Measurements from ENCODE around the gene NSD1.

NSD1 gene

GRCh38 chr5:177133096-177133852, at the start of gene NSD1:
TSS of gene NSD1 (plus strand) at chr5:177133773. CDS start at chr5:177135104, 1,331 bp downstream.
- peak; percentile 94 for DNase-seq

DNA sequence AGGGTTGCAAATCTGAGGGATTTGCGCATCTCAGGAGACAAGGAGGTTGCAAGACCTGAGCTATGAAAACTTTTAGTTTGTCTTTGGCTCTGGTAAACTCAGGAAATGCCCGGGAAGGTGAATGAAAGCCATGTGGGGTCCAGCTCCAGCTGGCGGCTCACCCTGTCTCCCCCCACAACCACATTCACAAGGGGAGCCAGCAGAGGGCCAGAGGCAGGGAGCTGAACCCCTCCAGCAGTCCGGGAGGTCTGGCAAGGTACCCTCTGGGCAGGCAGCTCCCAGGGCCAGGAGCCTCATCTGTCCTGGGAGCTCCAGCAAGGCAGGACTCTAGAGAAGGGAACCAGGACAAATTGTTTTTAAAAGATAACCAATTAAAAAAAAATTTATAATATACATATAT, 49.4 kb upstream of the NSD1 start:
- no peak for DNase-seq

DNA sequence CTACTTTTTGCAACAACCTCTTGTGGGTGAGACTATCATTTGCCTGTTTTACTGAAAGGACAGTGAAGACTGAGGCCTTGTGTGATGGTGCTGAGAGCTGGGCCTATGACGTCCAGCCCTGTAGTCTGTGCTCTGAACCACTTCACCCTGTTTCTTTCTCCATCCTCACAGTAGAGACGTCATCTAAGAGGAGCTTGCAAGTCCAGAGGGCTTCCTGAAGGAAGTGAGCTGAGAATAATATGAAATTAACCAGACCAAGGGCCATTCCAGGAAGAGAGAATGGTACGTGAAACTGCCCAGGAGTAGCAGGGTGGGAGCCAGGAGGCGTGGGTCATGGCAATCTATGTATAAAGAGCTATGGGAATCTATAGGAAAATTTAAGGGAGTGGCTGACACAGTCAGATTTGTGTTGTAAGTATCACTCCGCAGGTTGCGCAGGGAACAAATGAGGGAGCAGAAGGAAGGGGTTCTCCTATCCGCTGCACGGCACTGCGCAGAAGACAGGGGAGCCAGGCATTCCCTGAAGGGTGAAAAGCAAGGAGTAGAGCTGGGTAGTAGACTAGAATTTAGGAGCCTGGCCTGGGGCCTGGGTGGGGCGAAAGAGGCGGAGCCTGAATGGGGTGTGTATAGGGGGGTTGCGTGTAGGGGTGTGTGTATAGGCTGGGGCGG, 47.5 kb upstream of the NSD1 start:
- no peak for DNase-seq

DNA sequence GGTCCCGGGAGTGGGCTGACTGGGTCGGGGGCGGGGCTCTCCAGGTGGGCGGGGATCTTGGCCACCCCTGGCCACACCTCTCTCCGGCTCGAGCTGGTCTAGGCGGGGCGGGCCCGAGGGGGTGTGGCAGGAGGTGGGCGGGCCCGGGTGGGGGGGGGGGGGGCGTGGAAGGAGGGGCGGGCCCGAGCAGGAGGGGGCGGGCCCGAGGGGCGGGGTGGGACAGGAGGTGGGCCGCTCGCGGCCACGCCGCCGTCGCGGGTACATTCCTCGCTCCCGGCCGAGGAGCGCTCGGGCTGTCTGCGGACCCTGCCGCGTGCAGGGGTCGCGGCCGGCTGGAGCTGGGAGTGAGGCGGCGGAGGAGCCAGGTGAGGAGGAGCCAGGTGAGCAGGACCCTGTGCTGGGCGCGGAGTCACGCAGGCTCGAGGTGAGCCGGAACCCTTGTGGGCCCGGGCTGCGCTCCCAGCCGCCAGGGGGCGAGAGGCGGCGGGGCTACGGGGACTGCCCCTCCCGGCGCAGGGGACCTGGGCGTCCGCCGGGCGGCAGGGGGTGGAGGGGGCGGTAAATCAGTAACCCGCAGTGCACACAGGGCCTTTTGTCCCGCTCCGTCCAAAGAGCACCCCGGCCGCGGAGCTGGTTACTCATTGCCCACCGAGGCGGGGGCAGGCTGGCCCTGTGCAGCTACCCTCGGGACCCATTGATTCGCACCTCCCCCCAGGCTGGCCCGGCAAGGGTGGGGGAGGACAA, 46.7 kb upstream of the NSD1 start, which contains the start of gene FGFR4:
Gene FGFR4, plus strand, starts transcription at position 262 of the 744 bp plus-strand sequence. CDS start 2,688 bp downstream, outside the sequence.
- DNase-seq: peak; percentile 73

- DNase-seq: no peak
These were observed 46.1 kb upstream of the NSD1 start for GRCh38 chr5:177087398-177088005.

DNA sequence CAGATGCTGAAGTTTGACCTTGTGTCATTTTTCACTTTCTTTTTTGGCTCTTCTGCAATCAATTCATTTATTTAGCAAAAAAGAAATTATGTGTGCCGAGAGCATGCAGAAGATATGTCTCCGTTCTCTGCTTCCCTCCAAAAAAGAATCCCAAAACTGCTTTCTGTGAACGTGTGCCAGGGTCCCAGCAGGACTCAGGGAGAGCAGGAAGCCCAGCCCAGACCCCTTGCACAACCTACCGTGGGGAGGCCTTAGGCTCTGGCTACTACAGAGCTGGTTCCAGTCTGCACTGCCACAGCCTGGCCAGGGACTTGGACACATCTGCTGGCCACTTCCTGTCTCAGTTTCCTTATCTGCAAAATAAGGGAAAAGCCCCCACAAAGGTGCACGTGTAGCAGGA, 44.4 kb upstream of the NSD1 start:
- no peak for DNase-seq

DNA sequence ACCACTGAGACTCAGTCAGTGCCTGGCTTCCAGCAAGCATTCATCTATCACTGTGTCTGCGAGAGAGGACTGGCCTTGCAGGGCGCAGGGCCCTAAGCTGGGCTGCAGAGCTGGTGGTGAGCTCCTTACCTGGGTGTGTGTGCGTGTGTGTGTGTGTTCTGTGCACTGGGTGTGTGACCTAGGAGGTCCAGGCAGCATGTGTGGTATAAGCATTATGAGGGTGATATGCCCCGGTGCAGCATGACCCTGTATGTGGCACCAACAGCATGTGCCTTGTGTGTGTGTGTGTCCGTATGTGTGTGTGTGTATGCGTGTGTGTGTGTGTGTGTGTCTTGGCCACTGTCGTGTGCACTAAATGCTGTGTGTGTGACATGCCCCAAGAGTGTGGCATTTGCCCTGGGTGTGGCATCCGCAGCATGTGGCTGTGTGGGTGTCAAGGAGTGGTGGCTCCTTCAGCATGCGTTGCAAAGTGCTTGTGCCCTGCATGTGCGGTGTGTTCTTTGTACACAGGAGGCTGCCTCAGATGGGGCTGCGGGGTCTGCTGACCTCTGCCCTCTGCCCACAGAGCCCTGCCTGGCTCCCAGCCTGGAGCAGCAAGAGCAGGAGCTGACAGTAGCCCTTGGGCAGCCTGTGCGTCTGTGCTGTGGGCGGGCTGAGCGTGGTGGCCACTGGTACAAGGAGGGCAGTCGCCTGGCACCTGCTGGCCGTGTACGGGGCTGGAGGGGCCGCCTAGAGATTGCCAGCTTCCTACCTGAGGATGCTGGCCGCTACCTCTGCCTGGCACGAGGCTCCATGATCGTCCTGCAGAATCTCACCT, 43.5 kb upstream of the NSD1 start:
- DNase-seq: no peak

- DNase-seq: no peak
These were observed 42.8 kb upstream of the NSD1 start for GRCh38 chr5:177090813-177091212.

DNA sequence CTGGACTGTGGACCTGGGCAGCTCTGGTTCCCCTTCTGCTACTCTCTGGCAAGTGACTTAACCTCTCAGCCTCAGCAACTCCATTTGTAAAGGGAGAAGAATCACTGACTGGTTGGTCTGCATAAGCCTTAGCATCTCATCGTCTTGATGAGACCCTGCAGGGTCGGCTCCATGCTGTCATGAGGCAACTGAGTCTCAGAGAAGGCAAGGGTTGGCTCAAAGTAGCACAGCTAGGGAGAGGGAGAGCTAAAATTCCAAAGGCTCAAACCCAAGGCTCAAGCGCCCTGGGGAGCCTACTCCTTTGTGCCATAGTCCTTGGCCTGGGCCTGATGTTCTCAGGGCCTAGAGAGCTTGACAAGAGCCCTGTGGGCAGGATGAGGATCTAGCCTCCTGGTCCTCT, 42.3 kb upstream of the NSD1 start:
- DNase-seq: no peak

- no peak for DNase-seq
These were observed 41.1 kb upstream of the NSD1 start for GRCh38 chr5:177092178-177093081.

DNA sequence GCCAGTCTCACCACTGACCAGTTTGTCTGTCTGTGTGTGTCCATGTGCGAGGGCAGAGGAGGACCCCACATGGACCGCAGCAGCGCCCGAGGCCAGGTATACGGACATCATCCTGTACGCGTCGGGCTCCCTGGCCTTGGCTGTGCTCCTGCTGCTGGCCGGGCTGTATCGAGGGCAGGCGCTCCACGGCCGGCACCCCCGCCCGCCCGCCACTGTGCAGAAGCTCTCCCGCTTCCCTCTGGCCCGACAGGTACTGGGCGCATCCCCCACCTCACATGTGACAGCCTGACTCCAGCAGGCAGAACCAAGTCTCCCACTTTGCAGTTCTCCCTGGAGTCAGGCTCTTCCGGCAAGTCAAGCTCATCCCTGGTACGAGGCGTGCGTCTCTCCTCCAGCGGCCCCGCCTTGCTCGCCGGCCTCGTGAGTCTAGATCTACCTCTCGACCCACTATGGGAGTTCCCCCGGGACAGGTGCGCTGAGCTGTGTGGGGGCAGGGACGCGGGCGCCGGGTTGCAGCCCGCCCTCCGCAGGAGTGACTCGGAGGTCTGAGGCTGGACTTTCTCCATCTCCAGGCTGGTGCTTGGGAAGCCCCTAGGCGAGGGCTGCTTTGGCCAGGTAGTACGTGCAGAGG, 40.4 kb upstream of the NSD1 start:
- no peak for DNase-seq

DNA sequence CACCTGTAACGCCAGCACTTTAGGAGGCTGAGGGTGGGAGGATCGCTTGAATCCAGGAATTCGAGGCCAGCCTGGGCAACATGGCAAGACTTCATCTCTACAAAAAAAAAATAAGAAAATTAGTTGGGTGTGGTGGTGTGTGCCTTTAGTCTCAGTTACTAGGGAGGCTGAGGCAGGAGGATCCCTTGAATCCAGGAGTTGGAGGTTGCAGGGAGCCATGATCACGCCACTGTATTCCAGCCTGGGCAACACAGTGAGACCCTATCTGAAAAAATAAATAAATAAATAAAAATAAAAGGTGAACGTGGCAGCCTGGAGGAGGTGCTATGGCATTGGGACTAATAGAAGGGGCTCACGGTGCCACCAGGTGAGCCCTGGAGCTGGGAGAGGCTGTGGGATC, 39.8 kb upstream of the NSD1 start:
- DNase-seq: no peak

- DNase-seq: no peak
These were observed 39.1 kb upstream of the NSD1 start for GRCh38 chr5:177094224-177095087.

- DNase-seq: no peak
These were observed 38.4 kb upstream of the NSD1 start for GRCh38 chr5:177095088-177095669.

DNA sequence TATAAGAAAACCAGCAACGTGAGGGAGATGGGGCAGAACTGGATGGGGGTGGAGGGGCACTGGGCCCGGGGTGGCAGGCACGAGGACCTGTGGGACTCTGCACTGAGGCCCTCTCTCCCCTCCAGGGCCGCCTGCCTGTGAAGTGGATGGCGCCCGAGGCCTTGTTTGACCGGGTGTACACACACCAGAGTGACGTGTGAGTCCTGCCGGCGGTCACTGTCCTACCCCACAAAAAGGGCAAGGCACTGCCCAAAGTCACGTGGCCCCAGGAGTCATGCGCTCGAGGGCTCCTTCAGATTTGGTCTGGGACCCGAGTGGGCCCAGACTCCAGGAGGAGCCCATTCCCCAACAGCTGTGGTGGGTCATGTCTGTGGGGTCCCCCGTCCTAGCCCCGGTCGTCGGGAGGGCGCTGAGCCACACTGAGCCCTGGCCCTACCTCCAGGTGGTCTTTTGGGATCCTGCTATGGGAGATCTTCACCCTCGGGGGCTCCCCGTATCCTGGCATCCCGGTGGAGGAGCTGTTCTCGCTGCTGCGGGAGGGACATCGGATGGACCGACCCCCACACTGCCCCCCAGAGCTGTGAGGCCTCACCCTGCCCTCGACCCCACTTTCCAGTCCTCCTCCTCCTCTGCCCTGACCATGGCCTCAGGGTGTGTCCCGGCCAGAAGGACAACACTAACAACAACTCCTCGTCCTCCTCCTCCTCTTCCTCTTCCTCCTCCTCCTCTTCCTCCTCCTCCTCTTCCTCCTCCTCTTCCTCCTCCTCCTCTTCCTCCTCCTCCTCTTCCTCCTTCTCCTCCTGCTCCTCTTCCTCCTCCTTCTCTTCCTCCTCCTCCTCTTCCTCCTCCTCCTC, 37.2 kb upstream of the NSD1 start:
- DNase-seq: no peak

DNA sequence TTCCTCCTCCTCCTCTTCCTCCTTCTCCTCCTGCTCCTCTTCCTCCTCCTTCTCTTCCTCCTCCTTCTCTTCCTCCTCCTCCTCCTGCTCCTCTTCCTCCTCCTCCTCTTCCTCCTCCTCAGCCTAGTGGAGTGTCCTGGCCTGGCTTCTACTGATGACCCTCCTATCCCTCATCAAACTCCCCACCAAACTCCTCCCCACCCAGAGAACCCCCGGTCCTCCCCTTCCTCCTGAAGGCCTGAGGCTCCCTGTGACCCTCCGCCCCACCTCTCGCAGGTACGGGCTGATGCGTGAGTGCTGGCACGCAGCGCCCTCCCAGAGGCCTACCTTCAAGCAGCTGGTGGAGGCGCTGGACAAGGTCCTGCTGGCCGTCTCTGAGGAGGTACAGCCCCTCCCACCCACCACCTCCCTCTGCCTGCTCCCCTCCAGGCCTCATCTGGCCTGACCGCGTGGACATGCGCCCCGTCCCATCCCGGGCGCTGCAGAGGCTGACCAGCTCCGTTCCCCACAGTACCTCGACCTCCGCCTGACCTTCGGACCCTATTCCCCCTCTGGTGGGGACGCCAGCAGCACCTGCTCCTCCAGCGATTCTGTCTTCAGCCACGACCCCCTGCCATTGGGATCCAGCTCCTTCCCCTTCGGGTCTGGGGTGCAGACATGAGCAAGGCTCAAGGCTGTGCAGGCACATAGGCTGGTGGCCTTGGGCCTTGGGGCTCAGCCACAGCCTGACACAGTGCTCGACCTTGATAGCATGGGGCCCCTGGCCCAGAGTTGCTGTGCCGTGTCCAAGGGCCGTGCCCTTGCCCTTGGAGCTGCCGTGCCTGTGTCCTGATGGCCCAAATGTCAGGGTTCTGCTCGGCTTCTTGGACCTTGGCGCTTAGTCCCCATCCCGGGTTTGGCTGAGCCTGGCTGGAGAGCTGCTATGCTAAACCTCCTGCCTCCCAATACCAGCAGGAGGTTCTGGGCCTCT, 36.3 kb upstream of the NSD1 start:
- no peak for DNase-seq

GRCh38 chr5:177098120-177098469, 35.5 kb upstream of the NSD1 start:
- no peak for DNase-seq

All from CD4-positive, alpha-beta T cell treated with Interleukin-12 subunit alpha and Interleukin-12 subunit beta, for 1 hour (primary cell).